ENCODE data around the gene NNMT. TPM values are rescaled to one million over a fixed set of nuclear protein-coding genes. Genes with fewer than 3 reads are reported as not detected.

NNMT gene
- total RNA-seq, 1 experiment from 2014 or later: 51.2 TPM

DNA sequence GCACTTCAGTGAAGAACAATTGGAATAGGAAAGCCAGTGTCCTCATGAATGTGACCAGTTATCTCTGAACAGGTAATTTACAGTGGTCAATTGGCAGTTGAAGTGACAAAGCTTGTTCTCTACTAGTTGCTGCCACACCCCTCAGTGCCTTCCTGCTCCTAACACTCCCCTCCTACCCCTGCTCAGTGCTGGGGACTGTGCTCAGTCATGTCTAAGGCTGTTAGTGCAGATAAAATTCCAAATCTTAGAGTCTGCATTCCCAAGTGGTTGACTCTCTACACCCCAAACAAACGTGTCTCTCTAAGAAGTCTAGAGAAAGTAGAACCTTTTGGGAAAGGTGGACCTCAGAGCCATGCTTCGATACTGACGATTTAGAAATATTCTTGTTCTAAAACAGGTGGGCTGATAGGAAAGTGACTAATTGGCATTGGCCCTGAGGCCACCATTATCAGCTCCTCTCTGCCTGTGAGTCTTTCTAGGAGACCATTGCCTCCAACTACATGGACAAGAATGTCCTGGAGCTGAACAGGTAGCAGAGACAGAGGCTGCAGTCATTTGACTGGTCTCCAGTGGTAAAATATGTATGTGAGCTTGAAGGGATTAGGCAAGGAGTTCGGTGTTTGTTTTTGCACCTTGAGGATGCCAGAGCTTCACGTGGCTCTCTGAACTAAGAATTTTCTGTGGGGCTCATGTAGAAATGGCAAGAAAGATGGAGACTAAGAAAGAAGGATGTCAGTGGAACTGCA is 22.1 kb upstream of the NNMT start:
- no peaks in the 10 kb centered on the region for H3K4me1 ChIP-seq
- no peak overlapping the region for H3K27ac ChIP-seq
- DNase-seq: no peak
- no peaks in the 10 kb centered on the region for H3K36me3 ChIP-seq
- no peaks in the 10 kb centered on the region for H3K27me3 ChIP-seq
- no peak overlapping the region for H3K4me3 ChIP-seq
- H3K9me3 ChIP-seq (replicated peaks): no peaks in the 10 kb centered on the region

DNA sequence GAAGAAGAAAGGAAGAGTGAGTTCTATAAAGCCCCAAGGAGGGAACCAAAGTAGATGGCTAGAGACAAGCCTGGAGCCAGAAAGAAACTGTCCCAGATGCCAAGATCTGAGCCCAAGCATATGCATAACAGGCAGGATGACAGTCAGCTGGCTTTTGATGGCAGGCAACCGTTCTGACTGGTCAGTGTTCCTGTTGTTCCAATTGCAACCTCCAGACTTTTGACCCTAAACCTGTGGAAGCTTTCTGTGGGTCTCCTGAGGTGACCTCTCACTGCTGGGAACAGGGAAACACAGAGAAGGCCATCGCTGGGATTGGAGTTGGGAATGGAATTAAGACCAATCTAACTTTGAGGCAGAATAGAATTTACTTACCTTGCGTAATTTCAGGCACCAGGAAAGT is 21.6 kb upstream of the NNMT start:
- no peaks in the 10 kb centered on the region for H3K27me3 ChIP-seq
- H3K9me3 ChIP-seq (replicated peaks): no peaks in the 10 kb centered on the region
- H3K4me3 ChIP-seq: no peak overlapping the region
- H3K27ac ChIP-seq: no peak overlapping the region
- H3K4me1 ChIP-seq: no peaks in the 10 kb centered on the region
- DNase-seq: no peak
- H3K36me3 ChIP-seq: no peaks in the 10 kb centered on the region

DNA sequence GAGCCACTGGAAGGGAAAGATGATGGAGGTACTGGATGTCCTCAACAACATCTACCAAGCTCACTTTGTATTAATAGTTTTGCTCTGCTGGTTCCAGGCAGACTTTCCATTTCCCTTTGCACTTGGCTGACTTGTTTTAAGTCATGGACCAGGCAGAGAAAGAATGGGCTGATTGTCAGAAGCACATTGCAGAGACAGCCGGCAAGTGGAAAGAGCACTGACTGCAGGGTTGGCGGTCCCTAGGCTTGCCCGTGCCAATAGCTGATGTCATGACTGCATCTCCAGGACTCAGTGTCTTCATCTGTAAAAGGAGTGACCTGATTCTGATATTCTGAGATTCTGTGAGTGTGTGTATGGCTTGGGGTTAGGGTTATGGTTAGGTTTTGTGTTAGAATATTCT is 20.9 kb upstream of the NNMT start:
- no peak overlapping the region for H3K4me3 ChIP-seq
- H3K27me3 ChIP-seq: no peaks in the 10 kb centered on the region
- no peaks in the 10 kb centered on the region for H3K36me3 ChIP-seq
- no peaks in the 10 kb centered on the region for H3K9me3 ChIP-seq (replicated peaks)
- H3K4me1 ChIP-seq: no peaks in the 10 kb centered on the region
- no peak for DNase-seq
- H3K27ac ChIP-seq: no peak overlapping the region

DNA sequence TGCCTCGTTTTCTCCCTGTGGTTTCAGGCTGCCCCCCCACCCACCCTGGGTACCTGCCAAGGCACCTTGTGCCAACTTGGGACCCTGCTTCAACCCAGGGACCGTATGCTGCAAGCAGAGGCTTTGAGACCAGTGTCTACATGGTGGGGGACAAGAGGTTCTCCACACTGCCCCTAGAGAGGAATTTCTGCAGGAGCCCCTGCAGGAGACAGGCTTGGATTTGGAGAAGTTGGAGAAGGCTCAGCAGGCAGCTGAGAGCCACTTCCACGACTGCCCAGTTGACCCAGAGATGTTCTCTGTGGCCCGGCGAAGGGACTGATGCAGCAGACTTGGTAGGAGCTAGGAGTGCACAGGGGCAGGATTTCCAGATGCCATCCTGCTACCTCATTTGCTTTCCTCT is 20.1 kb upstream of the NNMT start:
- H3K27me3 ChIP-seq: no peaks in the 10 kb centered on the region
- H3K9me3 ChIP-seq (replicated peaks): no peaks in the 10 kb centered on the region
- H3K36me3 ChIP-seq: no peaks in the 10 kb centered on the region
- no peak overlapping the region for H3K4me3 ChIP-seq
- no peak overlapping the region for H3K27ac ChIP-seq
- no peak for DNase-seq
- H3K4me1 ChIP-seq: no peaks in the 10 kb centered on the region

DNA sequence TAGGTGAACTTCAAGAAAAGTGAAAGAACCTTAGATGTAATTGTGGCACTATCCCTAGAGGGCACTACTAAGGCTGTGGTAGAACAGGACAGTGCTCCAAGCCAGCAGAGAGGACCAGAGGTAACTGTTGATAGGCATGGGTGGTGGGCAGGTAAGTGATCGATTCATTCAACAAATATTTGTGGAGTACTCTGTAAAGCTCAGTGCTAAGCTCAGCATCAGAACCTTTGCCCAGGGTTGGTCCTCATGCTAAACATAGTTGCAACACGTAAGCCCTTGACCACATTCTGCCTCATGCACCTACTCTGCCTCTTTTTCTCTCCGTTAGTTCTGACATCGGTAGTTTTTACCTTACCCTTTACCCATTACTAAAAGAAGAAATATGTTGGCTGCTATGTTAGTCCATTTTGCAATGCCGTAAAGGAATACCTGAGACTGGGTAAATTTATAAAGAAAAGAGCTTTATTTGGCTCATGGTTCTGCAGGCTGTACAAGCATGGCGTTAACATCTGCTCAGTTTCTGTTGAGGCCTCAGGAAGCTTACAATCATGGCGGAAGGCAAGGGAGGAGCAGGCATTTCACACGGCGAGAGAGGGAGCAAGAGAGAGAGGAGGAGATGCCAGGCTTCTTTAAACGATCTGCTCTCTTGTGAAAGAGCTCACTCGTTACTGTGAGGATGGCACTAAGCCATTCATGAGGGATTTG is 18.4 kb upstream of the NNMT start:
- Histone ChIP-seq H3K27ac (no peak overlapping the region), H3K4me3 (no peak overlapping the region), H3K27me3 (no peaks in the 10 kb centered on the region), H3K9me3 (replicated peaks) (no peaks in the 10 kb centered on the region), H3K36me3 (no peaks in the 10 kb centered on the region), H3K4me1 (peaks cover 7% of the 10 kb centered on the region)
- no peak for DNase-seq

DNA sequence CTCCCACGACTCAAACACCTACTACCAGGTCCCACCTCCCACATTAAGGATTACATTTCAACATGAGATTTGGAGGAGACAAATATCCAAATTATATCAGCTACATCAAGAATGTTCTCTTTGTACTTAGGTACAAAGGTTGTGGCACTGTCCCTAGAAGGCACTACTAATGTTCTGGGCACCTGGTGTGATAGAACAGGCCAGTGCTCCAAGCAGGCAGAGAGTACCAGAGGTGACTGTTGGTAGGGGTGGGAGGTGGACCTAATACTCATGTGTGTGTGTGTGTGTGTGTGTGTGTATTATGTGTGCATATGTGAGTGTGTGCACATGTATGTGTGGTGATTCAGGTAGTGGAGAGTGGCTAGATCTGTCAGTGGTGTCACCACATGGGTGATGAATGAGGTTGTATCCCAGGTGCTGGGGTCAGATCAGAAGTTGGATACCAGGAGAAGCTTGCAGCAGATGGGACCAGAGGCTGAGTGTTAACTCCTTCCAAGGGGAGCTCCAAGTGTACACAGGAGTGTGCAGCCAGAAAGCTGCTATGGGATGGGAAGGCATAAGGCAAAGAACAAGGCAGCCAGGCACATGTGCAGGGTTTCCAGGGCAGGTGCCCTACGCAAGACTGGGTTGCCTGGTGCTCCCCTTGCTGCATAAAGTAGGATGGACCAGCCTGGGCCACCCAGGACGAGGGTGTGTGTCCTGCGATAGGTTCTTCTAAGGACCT is 17.7 kb upstream of the NNMT start:
- DNase-seq: no peak
- Histone ChIP-seq H3K9me3 (replicated peaks) (no peaks in the 10 kb centered on the region), H3K27ac (no peak overlapping the region), H3K4me3 (no peak overlapping the region), H3K27me3 (no peaks in the 10 kb centered on the region), H3K4me1 (peaks cover 11% of the 10 kb centered on the region), H3K36me3 (no peaks in the 10 kb centered on the region)

DNA sequence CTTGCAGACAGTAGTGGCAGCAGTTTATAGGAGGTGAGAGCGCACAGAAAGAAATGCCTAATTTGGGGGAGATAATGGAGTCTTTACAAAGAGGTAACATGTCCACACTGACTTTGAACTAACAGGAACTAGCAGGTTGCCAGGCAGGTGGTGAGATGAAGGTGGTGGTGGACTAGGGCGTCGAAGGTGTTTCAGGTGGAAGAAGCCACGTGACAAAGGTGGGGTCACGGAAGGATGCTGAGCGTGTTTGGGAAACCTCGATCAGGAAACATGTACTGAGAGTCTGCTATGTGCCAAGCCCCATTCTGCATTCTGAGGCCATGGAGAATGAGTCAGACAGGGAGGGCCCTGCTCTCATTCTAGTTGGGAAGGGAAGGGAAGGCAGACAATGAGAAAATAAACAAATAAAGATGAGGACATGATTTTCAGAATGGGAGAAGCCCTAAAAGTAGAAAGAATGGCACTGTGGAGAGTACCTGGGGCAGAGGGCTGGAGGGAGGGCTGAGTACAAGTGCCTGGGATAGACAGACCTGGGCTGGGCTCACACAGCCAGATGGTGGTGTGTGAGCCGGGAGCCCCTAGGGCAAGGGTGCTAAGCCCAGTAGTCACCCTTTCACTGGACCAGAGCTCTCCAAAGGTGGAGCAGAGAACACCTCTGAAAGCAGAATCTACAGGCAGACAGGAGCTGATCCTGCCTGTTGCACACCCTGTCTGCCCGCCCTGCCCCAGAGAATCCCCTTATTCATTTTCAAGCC is 16.2 kb upstream of the NNMT start:
- no peak overlapping the region for H3K4me3 ChIP-seq
- no peaks in the 10 kb centered on the region for H3K36me3 ChIP-seq
- H3K9me3 ChIP-seq (replicated peaks): no peaks in the 10 kb centered on the region
- no peak overlapping the region for H3K27ac ChIP-seq
- H3K4me1 ChIP-seq: peaks cover 19% of the 10 kb centered on the region
- DNase-seq: no peak
- no peaks in the 10 kb centered on the region for H3K27me3 ChIP-seq

DNA sequence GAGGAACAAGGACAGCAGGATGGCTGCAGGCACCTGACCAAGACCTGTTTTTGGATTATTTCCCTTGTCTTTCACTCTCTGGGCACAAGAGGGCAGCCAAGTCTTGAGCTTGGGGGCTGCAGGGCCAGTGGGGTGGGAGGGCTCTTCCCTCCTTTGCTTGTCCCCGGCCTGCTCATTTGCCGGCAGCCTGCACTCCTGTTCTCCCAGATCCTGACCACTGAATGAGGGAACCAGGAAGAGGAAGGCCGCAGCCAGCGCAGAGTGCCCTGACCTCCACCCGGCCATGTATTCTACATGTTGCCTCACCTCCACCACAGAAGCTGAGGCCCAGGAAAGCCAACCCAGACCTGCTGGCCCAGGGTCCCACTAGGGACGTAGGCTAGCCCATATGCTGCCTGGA is 15.5 kb upstream of the NNMT start:
- Histone ChIP-seq H3K4me3 (no peak overlapping the region), H3K4me1 (peaks cover 24% of the 10 kb centered on the region), H3K27ac (0 out of 2 replicates have a peak overlapping the region, but pooled peaks have one; percentile 11), H3K27me3 (no peaks in the 10 kb centered on the region), H3K9me3 (replicated peaks) (no peaks in the 10 kb centered on the region), H3K36me3 (no peaks in the 10 kb centered on the region)
- DNase-seq: peak; percentile 72 to 82

DNA sequence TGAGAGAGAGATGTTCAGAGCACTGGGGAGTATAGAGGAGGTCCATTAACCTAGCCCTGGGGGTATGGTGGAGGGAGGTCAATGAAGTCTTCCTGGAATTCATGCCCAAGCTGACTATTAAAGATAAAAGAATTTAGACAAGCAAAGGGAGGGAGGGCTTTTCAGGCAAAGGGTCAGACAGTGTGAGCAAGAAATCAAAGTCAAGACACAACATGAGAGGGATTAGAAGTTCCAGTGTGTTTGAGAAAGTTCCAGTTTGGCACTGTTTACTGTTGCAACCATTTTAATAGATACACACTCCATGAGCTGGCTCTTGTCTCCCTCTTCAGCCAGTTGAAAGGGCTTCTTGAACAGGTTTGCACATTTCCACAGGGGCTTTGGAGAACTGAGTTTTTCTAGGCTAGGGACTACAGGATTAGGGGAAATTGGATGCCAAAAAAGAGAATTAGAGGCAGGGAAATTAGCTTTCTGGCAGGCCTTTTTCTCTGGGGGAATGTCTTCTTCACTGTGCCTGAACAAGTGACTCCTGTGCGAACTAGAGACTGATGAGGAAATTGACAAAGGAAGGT is 14.7 kb upstream of the NNMT start:
- H3K27ac ChIP-seq: no peak overlapping the region
- H3K9me3 ChIP-seq (replicated peaks): no peaks in the 10 kb centered on the region
- no peak for DNase-seq
- no peak overlapping the region for H3K4me3 ChIP-seq
- H3K36me3 ChIP-seq: no peaks in the 10 kb centered on the region
- no peaks in the 10 kb centered on the region for H3K27me3 ChIP-seq
- H3K4me1 ChIP-seq: peaks cover 32% of the 10 kb centered on the region

DNA sequence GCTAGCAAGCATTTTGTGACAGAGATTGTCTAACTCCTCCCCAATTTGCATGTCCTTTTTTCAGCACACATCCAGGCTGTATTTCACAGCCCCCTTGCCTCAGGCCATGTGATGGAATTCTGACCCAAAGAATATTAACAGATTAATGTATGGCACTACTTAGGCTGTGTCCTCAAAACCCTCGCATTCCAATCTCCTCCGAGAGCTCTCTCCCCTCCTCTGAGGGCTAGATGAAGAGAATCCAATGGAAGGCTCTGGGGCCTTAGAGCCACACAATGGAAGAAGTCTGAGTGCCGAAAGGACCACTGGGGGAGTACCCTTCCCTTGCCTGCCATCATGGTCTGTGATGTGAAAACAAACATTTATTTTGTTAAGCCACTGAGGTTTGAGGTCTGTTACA is 13.7 kb upstream of the NNMT start:
- no peak overlapping the region for H3K27ac ChIP-seq
- no peaks in the 10 kb centered on the region for H3K27me3 ChIP-seq
- H3K36me3 ChIP-seq: no peaks in the 10 kb centered on the region
- no peak for DNase-seq
- H3K4me1 ChIP-seq: peaks cover 32% of the 10 kb centered on the region
- H3K9me3 ChIP-seq (replicated peaks): no peaks in the 10 kb centered on the region
- no peak overlapping the region for H3K4me3 ChIP-seq

DNA sequence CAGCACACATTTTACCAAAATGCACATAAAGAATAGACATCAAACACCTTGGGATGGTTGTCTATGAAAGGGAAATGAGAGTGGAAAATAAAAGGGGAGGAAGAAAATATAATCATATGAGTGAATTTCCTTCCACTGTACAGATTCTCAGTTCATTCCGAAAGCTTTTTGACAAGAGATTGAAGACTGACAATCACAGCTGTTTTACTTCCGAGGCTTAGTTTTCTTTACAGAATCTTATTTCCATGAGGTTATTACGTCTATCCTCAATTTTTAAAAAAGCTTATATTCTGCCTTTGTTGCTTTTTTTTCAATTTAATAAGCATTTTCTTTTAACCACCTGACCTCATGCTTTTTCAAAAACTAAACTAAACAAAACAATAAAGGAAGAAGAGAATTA is 12.8 kb upstream of the NNMT start:
- Histone ChIP-seq H3K4me3 (peak overlapping the region; percentile 13), H3K4me1 (peaks cover 32% of the 10 kb centered on the region), H3K36me3 (no peaks in the 10 kb centered on the region), H3K9me3 (replicated peaks) (no peaks in the 10 kb centered on the region), H3K27ac (peak overlapping the region; percentile 61), H3K27me3 (no peaks in the 10 kb centered on the region)
- peak in 1 of 2 experiments; percentile 44 for DNase-seq

DNA sequence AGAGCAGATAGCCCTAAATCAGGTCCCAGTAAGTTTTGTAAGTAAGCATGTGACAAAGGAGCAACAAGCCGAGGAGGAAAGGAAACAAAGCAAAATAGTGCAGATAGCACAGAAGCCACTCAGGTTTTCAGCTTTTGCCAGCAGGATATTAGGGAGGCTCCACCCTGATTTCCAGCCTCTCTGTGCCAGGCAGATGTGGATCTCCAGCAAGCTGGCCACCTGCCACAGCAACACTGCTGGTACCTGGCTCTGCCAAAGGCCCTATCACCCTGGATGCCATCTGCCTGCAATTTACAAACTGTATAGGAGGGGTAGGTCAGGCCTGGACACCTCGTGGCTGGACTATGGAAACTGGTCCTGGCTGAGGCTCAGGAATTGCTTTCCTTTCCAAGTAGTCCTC is 12.2 kb upstream of the NNMT start:
- Histone ChIP-seq H3K36me3 (no peaks in the 10 kb centered on the region), H3K9me3 (replicated peaks) (no peaks in the 10 kb centered on the region), H3K27me3 (no peaks in the 10 kb centered on the region), H3K4me3 (peak overlapping the region; percentile 13), H3K27ac (peak overlapping the region; percentile 61), H3K4me1 (peaks cover 35% of the 10 kb centered on the region)
- DNase-seq: no peak

DNA sequence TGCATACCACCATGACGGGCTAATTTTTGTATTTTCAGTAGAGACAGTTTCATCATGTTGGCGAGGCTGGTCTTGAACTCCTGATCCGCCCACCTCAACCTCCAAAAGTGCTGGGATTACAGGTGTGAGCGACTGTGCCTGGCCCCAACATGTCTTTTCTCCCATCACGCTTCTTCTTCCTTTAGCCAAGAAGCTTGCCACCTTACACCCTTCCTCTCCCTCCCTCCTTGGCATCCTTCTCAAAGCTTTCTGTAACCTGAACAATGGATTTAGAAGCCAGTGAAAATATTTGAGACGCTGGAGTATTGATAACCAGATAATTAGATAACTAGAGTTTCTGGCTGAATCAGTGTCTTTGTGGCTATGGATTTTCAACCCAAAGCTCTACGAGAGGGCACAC is 11.3 kb upstream of the NNMT start:
- no peak for DNase-seq
- Histone ChIP-seq H3K9me3 (replicated peaks) (no peaks in the 10 kb centered on the region), H3K4me3 (no peak overlapping the region), H3K27me3 (no peaks in the 10 kb centered on the region), H3K36me3 (no peaks in the 10 kb centered on the region), H3K4me1 (peaks cover 44% of the 10 kb centered on the region), H3K27ac (no peak overlapping the region)

DNA sequence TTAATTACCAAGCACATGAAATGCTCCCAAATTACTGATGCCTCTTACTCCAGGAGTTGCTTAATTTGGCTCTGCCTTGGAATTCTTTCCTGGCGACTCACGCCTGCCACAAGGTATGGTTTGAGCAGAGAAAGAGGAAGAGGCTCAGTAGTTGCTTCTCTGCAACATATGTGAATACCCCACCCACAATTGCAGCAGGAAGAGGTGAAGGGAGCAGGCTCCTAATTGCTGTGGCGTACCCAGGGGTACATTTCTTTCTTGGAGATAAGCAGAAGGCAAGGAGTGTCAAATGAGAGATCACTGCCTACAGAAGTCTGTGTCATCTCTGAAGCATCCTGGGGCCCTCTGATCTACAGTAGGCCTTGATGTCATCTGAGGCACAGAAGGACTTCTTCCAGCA is 10.6 kb upstream of the NNMT start:
- Histone ChIP-seq H3K27ac (no peak overlapping the region), H3K4me3 (no peak overlapping the region), H3K4me1 (peaks cover 51% of the 10 kb centered on the region), H3K9me3 (replicated peaks) (no peaks in the 10 kb centered on the region), H3K27me3 (no peaks in the 10 kb centered on the region), H3K36me3 (no peaks in the 10 kb centered on the region)
- peak in 1 of 2 experiments; percentile 18 for DNase-seq

All from SJCRH30 (cell line).